ENCODE measurements around the gene USP3. TPM values are rescaled to one million over a fixed set of nuclear protein-coding genes. Genes with fewer than 3 reads are reported as not detected.

The USP3 gene
- total and polyA plus RNA-seq, 9 of the 15 experiments (the other 6 are each of a cell fraction or from before 2014, with no cell fraction given), result 17.3 to 54.3 (median 34.8) TPM

GRCh38 chr15:63503739-63504246 lies 600 bp upstream of the USP3 start (continued):
- no peak for TF ChIP-seq ZNF232 (CRISPR knock-in tag; IDR thresholded peaks at IDR 0.05)
- TF ChIP-seq, protein P1, sequence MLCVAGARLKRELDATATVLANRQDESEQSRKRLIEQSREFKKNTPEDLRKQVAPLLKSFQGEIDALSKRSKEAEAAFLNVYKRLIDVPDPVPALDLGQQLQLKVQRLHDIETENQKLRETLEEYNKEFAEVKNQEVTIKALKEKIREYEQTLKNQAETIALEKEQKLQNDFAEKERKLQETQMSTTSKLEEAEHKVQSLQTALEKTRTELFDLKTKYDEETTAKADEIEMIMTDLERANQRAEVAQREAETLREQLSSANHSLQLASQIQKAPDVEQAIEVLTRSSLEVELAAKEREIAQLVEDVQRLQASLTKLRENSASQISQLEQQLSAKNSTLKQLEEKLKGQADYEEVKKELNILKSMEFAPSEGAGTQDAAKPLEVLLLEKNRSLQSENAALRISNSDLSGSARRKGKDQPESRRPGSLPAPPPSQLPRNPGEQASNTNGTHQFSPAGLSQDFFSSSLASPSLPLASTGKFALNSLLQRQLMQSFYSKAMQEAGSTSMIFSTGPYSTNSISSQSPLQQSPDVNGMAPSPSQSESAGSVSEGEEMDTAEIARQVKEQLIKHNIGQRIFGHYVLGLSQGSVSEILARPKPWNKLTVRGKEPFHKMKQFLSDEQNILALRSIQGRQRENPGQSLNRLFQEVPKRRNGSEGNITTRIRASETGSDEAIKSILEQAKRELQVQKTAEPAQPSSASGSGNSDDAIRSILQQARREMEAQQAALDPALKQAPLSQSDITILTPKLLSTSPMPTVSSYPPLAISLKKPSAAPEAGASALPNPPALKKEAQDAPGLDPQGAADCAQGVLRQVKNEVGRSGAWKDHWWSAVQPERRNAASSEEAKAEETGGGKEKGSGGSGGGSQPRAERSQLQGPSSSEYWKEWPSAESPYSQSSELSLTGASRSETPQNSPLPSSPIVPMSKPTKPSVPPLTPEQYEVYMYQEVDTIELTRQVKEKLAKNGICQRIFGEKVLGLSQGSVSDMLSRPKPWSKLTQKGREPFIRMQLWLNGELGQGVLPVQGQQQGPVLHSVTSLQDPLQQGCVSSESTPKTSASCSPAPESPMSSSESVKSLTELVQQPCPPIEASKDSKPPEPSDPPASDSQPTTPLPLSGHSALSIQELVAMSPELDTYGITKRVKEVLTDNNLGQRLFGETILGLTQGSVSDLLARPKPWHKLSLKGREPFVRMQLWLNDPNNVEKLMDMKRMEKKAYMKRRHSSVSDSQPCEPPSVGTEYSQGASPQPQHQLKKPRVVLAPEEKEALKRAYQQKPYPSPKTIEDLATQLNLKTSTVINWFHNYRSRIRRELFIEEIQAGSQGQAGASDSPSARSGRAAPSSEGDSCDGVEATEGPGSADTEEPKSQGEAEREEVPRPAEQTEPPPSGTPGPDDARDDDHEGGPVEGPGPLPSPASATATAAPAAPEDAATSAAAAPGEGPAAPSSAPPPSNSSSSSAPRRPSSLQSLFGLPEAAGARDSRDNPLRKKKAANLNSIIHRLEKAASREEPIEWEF (CRISPR knock-in tag; IDR thresholded peaks at IDR 0.05), result 0 out of 2 replicates have a peak, but pooled peaks have one; percentile 6
- TF ChIP-seq YY1 (IDR thresholded peaks at IDR 0.05; ENCODE audit: borderline replicate concordance in 1 of 3, control insufficient read depth in 1 of 3, extremely low read depth in 1 of 3, insufficient read depth in 3 of 3, insufficient read length in 1 of 3, insufficient replicate concordance in 2 of 3, low read depth in 1 of 3, low read length in 2 of 3), result peak in 1 of 3 experiments; percentile 38
- 0 out of 2 replicates have a peak, but pooled peaks have one; percentile 45 for TF ChIP-seq PHB (CRISPR knock-in tag; IDR thresholded peaks at IDR 0.05)
- peak; percentile 16; the same call in 1 of the 2 replicates for TF ChIP-seq ZNF395 (CRISPR knock-in tag; IDR thresholded peaks at IDR 0.05)
- no peak for TF ChIP-seq E4F1 (CRISPR knock-in tag; IDR thresholded peaks at IDR 0.05; ENCODE audit: borderline replicate concordance)
- TF ChIP-seq ZNF609 (CRISPR knock-in tag; IDR thresholded peaks at IDR 0.05; ENCODE audit: borderline replicate concordance), result no peak

Data from K562 (cell line).